ENCODE measurements around the gene FLT3.

The FLT3 gene

GRCh38 chr13:28001837-28002473, 98.4 kb downstream of the FLT3 start:
- no peak for DNase-seq (ENCODE audit: low read depth in 2 of 2)

GRCh38 chr13:28001049-28001448, 99.3 kb downstream of the FLT3 start:
- no peak for DNase-seq (ENCODE audit: low read depth in 2 of 2)

GRCh38 chr13:28000567-28000966, 99.8 kb downstream of the FLT3 start:
- DNase-seq (ENCODE audit: low read depth in 2 of 2) = no peak

GRCh38 chr13:27997904-27998522, 102.4 kb downstream of the FLT3 start:
- DNase-seq (ENCODE audit: low read depth in 2 of 2) = no peak

GRCh38 chr13:27991881-27992280, 108.5 kb downstream of the FLT3 start:
- no peak for DNase-seq (ENCODE audit: low read depth in 2 of 2)

- no peak for DNase-seq (ENCODE audit: low read depth in 2 of 2)
These were observed 111.9 kb downstream of the FLT3 start, which contains the start of gene URAD for GRCh38 chr13:27988520-27988919. Gene URAD (minus strand): TSS chr13:27988693. CDS start chr13:27988637, 56 bp downstream.

GRCh38 chr13:27985600-27985999, 114.8 kb downstream of the FLT3 start:
- DNase-seq (ENCODE audit: low read depth in 2 of 2) = no peak

- no peak for DNase-seq (ENCODE audit: low read depth in 2 of 2)
These were observed 118.0 kb downstream of the FLT3 start for GRCh38 chr13:27982361-27982760.

GRCh38 chr13:27981006-27981708, 119.2 kb downstream of the FLT3 start:
- no peak for DNase-seq (ENCODE audit: low read depth in 2 of 2)

GRCh38 chr13:27980280-27980998, 119.9 kb downstream of the FLT3 start:
- DNase-seq (ENCODE audit: low read depth in 2 of 2) = no peak

GRCh38 chr13:27979765-27980279, 120.6 kb downstream of the FLT3 start:
- no peak for DNase-seq (ENCODE audit: low read depth in 2 of 2)

- DNase-seq (ENCODE audit: low read depth in 2 of 2) = no peak
These were observed 121.3 kb downstream of the FLT3 start for GRCh38 chr13:27979001-27979643.

GRCh38 chr13:27978301-27978968, 121.9 kb downstream of the FLT3 start:
- no peak for DNase-seq (ENCODE audit: low read depth in 2 of 2)

GRCh38 chr13:27977476-27978300, 122.7 kb downstream of the FLT3 start:
- DNase-seq (ENCODE audit: low read depth in 2 of 2) = no peak

GRCh38 chr13:27976362-27977091, 123.8 kb downstream of the FLT3 start:
- no peak for DNase-seq (ENCODE audit: low read depth in 2 of 2)

- no peak for DNase-seq (ENCODE audit: low read depth in 2 of 2)
These were observed 124.6 kb downstream of the FLT3 start for GRCh38 chr13:27975564-27976361.

GRCh38 chr13:27973961-27974662, 126.3 kb downstream of the FLT3 start:
- no peak for DNase-seq (ENCODE audit: low read depth in 2 of 2)

- no peak for DNase-seq (ENCODE audit: low read depth in 2 of 2)
These were observed 127.1 kb downstream of the FLT3 start for GRCh38 chr13:27973291-27973690.
